GM19099 (cell line): ENCODE measurements around the gene AKT1.

Source experiments
- POLR2A ChIP-seq: IDR thresholded peaks from 3 replicates; pipeline ENCODE4 v1.6.1; 2011; ENCODE audit warnings: low read depth; ENCODE audit not compliant: insufficient read length; ENCODE audit errors: extremely low read depth

AKT1 gene

GRCh38 chr14:104751539-104752422 lies 43.8 kb downstream of the AKT1 start:
- no peak for TF ChIP-seq POLR2A

GRCh38 chr14:104750056-104750752 lies 45.3 kb downstream of the AKT1 start:
- no peak for TF ChIP-seq POLR2A

- no peak for TF ChIP-seq POLR2A
These were observed 46.4 kb downstream of the AKT1 start for GRCh38 chr14:104749111-104749649.

GRCh38 chr14:104747876-104748275 lies 47.7 kb downstream of the AKT1 start:
- no peak for TF ChIP-seq POLR2A

- TF ChIP-seq POLR2A, result no peak
These were observed 48.5 kb downstream of the AKT1 start for GRCh38 chr14:104746934-104747481.

GRCh38 chr14:104746071-104746545 lies 49.4 kb downstream of the AKT1 start:
- TF ChIP-seq POLR2A, result no peak

- no peak for TF ChIP-seq POLR2A
These were observed 50.1 kb downstream of the AKT1 start for GRCh38 chr14:104745431-104745830.

GRCh38 chr14:104744484-104744883 lies 51.1 kb downstream of the AKT1 start:
- TF ChIP-seq POLR2A, result no peak

GRCh38 chr14:104743461-104744380 lies 51.8 kb downstream of the AKT1 start:
- no peak for TF ChIP-seq POLR2A

GRCh38 chr14:104742586-104743455 lies 52.7 kb downstream of the AKT1 start:
- TF ChIP-seq POLR2A, result no peak

- TF ChIP-seq POLR2A, result no peak
These were observed 53.7 kb downstream of the AKT1 start for GRCh38 chr14:104741803-104742251.

GRCh38 chr14:104741108-104741802 lies 54.3 kb downstream of the AKT1 start:
- no peak for TF ChIP-seq POLR2A

- TF ChIP-seq POLR2A, result no peak
These were observed 55.7 kb downstream of the AKT1 start for GRCh38 chr14:104739546-104740516.
